ENCODE measurements around the gene LDLR. TPM values are rescaled to one million over a fixed set of nuclear protein-coding genes. Genes with fewer than 3 reads are reported as not detected.
"Not testable (repeated sequence)": the region's sequence is repeated elsewhere in the genome, so short reads cannot be mapped to it uniquely, and the experiment has no call there.

The LDLR gene
- total RNA-seq, 1 donor from 2014 or later = 123 TPM

GRCh38 chr19:11094520-11094894 lies 5.2 kb downstream of the LDLR start:
- H3K4me3 ChIP-seq (ENCODE audit: low read depth, low read length) = peak overlapping the region; percentile 25
- TF ChIP-seq CTCF (conservative IDR thresholded peaks at IDR 0.05; ENCODE audit: low read depth, low read length) = no peak
- DNase-seq (ENCODE audit: low read depth) = no peak

GRCh38 chr19:11096210-11096841 lies 7.1 kb downstream of the LDLR start:
- no peak overlapping the region for H3K4me3 ChIP-seq (ENCODE audit: low read depth, low read length)
- no peak for TF ChIP-seq CTCF (conservative IDR thresholded peaks at IDR 0.05; ENCODE audit: low read depth, low read length)

GRCh38 chr19:11097367-11097766 lies 8.1 kb downstream of the LDLR start:
- DNase-seq (ENCODE audit: low read depth); H3K4me3 ChIP-seq (ENCODE audit: low read depth, low read length): not testable (repeated sequence)

More at GRCh38 chr19:11096210-11096841, 7.1 kb downstream of the LDLR start:
- no peak for DNase-seq (ENCODE audit: low read depth)

- H3K4me3 ChIP-seq (ENCODE audit: low read depth, low read length) = no peak overlapping the region
- no peak for DNase-seq (ENCODE audit: low read depth)
- TF ChIP-seq CTCF (conservative IDR thresholded peaks at IDR 0.05; ENCODE audit: low read depth, low read length) = no peak
Measured at GRCh38 chr19:11098327-11098726, 9.1 kb downstream of the LDLR start.

GRCh38 chr19:11098861-11099260 lies 9.6 kb downstream of the LDLR start:
- no peak overlapping the region for H3K4me3 ChIP-seq (ENCODE audit: low read depth, low read length)
- TF ChIP-seq CTCF (conservative IDR thresholded peaks at IDR 0.05; ENCODE audit: low read depth, low read length) = no peak
- no peak for DNase-seq (ENCODE audit: low read depth)

- TF ChIP-seq CTCF (conservative IDR thresholded peaks at IDR 0.05; ENCODE audit: low read depth, low read length) = no peak
- H3K4me3 ChIP-seq (ENCODE audit: low read depth, low read length) = no peak overlapping the region
- no peak for DNase-seq (ENCODE audit: low read depth)
Measured at GRCh38 chr19:11100049-11100448, 10.8 kb downstream of the LDLR start.

GRCh38 chr19:11101057-11101456 lies 11.8 kb downstream of the LDLR start:
- TF ChIP-seq CTCF (conservative IDR thresholded peaks at IDR 0.05; ENCODE audit: low read depth, low read length) = no peak
- H3K4me3 ChIP-seq (ENCODE audit: low read depth, low read length) = no peak overlapping the region
- DNase-seq (ENCODE audit: low read depth) = no peak

All from epithelial cell of proximal tubule (primary cell).